GM12892 (cell line): Measurements from ENCODE around the gene SLAMF7.

ENCODE experiments used
- POLR2A ChIP-seq: IDR thresholded peaks from 2 replicates; pipeline ENCODE4 v1.6.1; 2011; ENCODE audit warnings: low read depth, low read length, control low read depth
- POLR2AphosphoS5 ChIP-seq: IDR thresholded peaks from 2 replicates; pipeline ENCODE4 v1.6.1; 2011; ENCODE audit warnings: low read depth, low read length, control low read depth
- TAF1 ChIP-seq: IDR thresholded peaks from 2 replicates; pipeline ENCODE4 v1.6.1; 2011; ENCODE audit warnings: low read depth, mild to moderate bottlenecking, control low read depth, low read length, borderline replicate concordance

DNA sequence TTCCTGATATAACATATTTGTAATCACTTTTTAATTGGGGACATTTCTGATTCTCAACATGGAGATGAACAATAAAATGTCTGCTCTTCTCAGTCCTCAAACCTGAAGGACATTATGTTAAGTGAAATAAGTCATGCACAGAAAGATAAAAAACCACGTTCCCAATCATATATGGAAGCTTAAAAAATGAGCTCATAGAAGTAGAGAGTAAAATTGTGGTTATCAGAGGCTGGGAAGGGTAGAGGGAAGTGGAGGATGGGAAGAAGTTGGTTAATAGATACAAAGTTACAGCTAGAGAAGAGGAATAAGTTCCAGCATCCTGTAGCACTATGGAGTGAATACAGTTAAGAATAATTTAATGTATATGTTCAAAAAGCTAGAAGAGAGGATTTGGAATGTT, 25.9 kb upstream of the SLAMF7 start:
- TF ChIP-seq TAF1: no peak
- no peak for TF ChIP-seq POLR2A
- TF ChIP-seq POLR2AphosphoS5: no peak
